A549 (cell line): ENCODE results near the gene GTF3C1. TPM values are rescaled to one million over a fixed set of nuclear protein-coding genes. Genes with fewer than 3 reads are reported as not detected.

ENCODE experiments used
- ATAC-seq, 2 experiments: fragments of 200-7000 bp in 1 of 2; fragments of >200 bp in 1 of 2; cut with Nextera tagmentation in 1 of 2; cut with Tn5 transposase in 1 of 2; 3 replicates each; pipeline versions ENCODE4 v1.8.0 to v1.9.1; 2018 to 2020; ENCODE audit warnings: mild to moderate bottlenecking in 1 of 2, moderate library complexity in 1 of 2
- CTCF ChIA-PET: fragments of 300-600 bp; sonication (Branson Sonifier 250); formaldehyde crosslinking; extraction: SDS; loops from one replicate; lab custom pipeline; 2021; ENCODE audit warnings: antibody characterized with exemption, inconsistent platforms; lab: Yijun Ruan, JAX
- POLR2A ChIA-PET: fragments of 350-600 bp; formaldehyde crosslinking; extraction: SDS; loops from one replicate; lab custom pipeline; 2021; ENCODE audit warnings: antibody characterized with exemption, inconsistent platforms; lab: Yijun Ruan, JAX
- DNase-seq, 2 experiments: peaks; one replicate each; pipeline versions ENCODE4 v3.0.0 to v3.0.0-alpha.2; 2011 to 2016; ENCODE audit warnings: low read depth in 1 of 2, low spot score in 1 of 2
- FAIRE-seq: peaks from 2 replicates; lab custom pipeline; 2011; peaks lifted over from hg19 to GRCh38; lab: Jason Lieb, UNC
- H3K27ac ChIP-seq, 2 experiments: fragments of >200 bp; sonication (Bioruptor Twin); formaldehyde crosslinking; 3 replicates each; pipeline ENCODE4 v1.5.1; 2016 to 2017
- H3K4me1 ChIP-seq: fragments of >200 bp; sonication (Bioruptor Twin); formaldehyde crosslinking; 3 replicates; pipeline ENCODE4 v1.6.1; 2016
- H3K4me2 ChIP-seq: fragments of >200 bp; sonication (Bioruptor Twin); formaldehyde crosslinking; 3 replicates; pipeline ENCODE4 v1.6.1; 2016
- H3K4me3 ChIP-seq: fragments of >200 bp; sonication (Bioruptor Twin); formaldehyde crosslinking; 3 replicates; pipeline ENCODE4 v1.5.1; 2016
- H3K9me3 ChIP-seq: fragments of >200 bp; sonication (Bioruptor Twin); formaldehyde crosslinking; 3 replicates; pipeline ENCODE4 v1.6.1; 2016
- BCL3 ChIP-seq: fragments of >200 bp; sonication (Bioruptor Twin); formaldehyde crosslinking; IDR thresholded peaks from 3 replicates; pipeline ENCODE4 v1.6.1; 2016
- CBX8 ChIP-seq: fragments of 200-600 bp; sonication (generic); IDR thresholded peaks from 2 replicates; pipeline ENCODE4 v1.6.1; 2016
- CHD2 ChIP-seq: fragments of 150-350 bp; IDR thresholded peaks from 2 replicates; pipeline ENCODE4 v1.6.1; 2014; ENCODE audit warnings: low read length; ENCODE audit not compliant: partially characterized antibody
- EHF ChIP-seq: fragments of 250-450 bp; sonication (Bioruptor Pico); IDR thresholded peaks from 2 replicates; pipeline ENCODE4 v1.5.0; 2020; ENCODE audit warnings: mild to moderate bottlenecking
- EHMT2 ChIP-seq: fragments of 200-600 bp; sonication (generic); IDR thresholded peaks from 2 replicates; pipeline ENCODE4 v1.6.1; 2016; ENCODE audit warnings: antibody characterized with exemption, low read depth, mild to moderate bottlenecking, moderate library complexity
- EP300 ChIP-seq, 2 experiments: fragments of >200 bp; sonication (Bioruptor Twin); formaldehyde crosslinking; IDR thresholded peaks; 2 replicates in 1 of 2; 3 replicates in 1 of 2; pipeline ENCODE4 v1.6.1; 2016 to 2017
- HDAC2 ChIP-seq: fragments of 200-600 bp; sonication (generic); IDR thresholded peaks from 2 replicates; pipeline ENCODE4 v1.6.1; 2016
- HES2 ChIP-seq: fragments of >200 bp; sonication (Bioruptor Twin); formaldehyde crosslinking; IDR thresholded peaks from 2 replicates; pipeline ENCODE4 v1.6.1; 2016
- HMGXB4 ChIP-seq: fragments of 250-450 bp; sonication (Bioruptor Pico); IDR thresholded peaks from 2 replicates; pipeline ENCODE4 v1.5.0; 2021; ENCODE audit warnings: mild to moderate bottlenecking, moderate library complexity, borderline replicate concordance
- HOXA7 ChIP-seq: fragments of 250-450 bp; sonication (Bioruptor Pico); IDR thresholded peaks from 2 replicates; pipeline ENCODE4 v1.5.0; 2020; ENCODE audit warnings: mild to moderate bottlenecking, moderate library complexity
- HOXB13 ChIP-seq: fragments of 250-450 bp; sonication (Bioruptor Pico); IDR thresholded peaks from 2 replicates; pipeline ENCODE4 v1.5.0; 2020; ENCODE audit warnings: low read depth, mild to moderate bottlenecking, moderate library complexity
- KDM1A ChIP-seq: fragments of 200-600 bp; sonication (generic); IDR thresholded peaks from 2 replicates; pipeline ENCODE4 v1.6.1; 2016; ENCODE audit warnings: low read depth, mild to moderate bottlenecking
- NFE2L2 ChIP-seq: fragments of 150-350 bp; conservative IDR thresholded peaks from 2 replicates; pipeline ENCODE4 v1.6.1; 2014; ENCODE audit warnings: low read length
- PBX3 ChIP-seq: IDR thresholded peaks from 2 replicates; pipeline ENCODE4 v1.6.1; 2012
- POLR2A ChIP-seq: IDR thresholded peaks from 2 replicates; pipeline ENCODE4 v1.6.1; 2012; ENCODE audit warnings: mild to moderate bottlenecking, low read length
- RAD21 ChIP-seq, 2 experiments: fragments of >200 bp in 1 of 2; sonication (Bioruptor Twin) in 1 of 2; formaldehyde crosslinking in 1 of 2; IDR thresholded peaks in 1 of 2; conservative IDR thresholded peaks in 1 of 2; 2 replicates in 1 of 2; 3 replicates in 1 of 2; pipeline ENCODE4 v1.6.1; 2012 to 2018; ENCODE audit warnings: inconsistent platforms in 1 of 2
- RARB ChIP-seq: fragments of 250-450 bp; sonication (Bioruptor Pico); IDR thresholded peaks from 2 replicates; pipeline ENCODE4 v1.8.0; 2021; ENCODE audit warnings: mild to moderate bottlenecking, moderate library complexity
- RCOR1 ChIP-seq: fragments of 150-350 bp; IDR thresholded peaks from 2 replicates; pipeline ENCODE4 v1.6.1; 2014; ENCODE audit warnings: antibody characterized with exemption, low read length, low read depth
- REST ChIP-seq: fragments of 200-600 bp; sonication (generic); IDR thresholded peaks from 2 replicates; pipeline ENCODE4 v1.6.1; 2016; ENCODE audit warnings: antibody characterized with exemption, mild to moderate bottlenecking, moderate library complexity
- SREBF2 ChIP-seq: fragments of 450-650 bp; IDR thresholded peaks from 2 replicates; pipeline ENCODE4 v1.6.1; 2014; ENCODE audit warnings: mild to moderate bottlenecking, moderate library complexity
- TFCP2L1 ChIP-seq: fragments of 250-450 bp; sonication (Bioruptor Pico); IDR thresholded peaks from 2 replicates; pipeline ENCODE4 v1.5.0; 2021; ENCODE audit warnings: mild to moderate bottlenecking
- USF2 ChIP-seq: fragments of 450-650 bp; IDR thresholded peaks from 2 replicates; pipeline ENCODE4 v1.6.1; 2014; ENCODE audit warnings: antibody characterized with exemption
- ZNF302 ChIP-seq: fragments of 250-450 bp; sonication (Bioruptor Pico); IDR thresholded peaks from 2 replicates; pipeline ENCODE4 v1.9.0; 2021; ENCODE audit warnings: inconsistent platforms, mild to moderate bottlenecking, moderate library complexity
- WGBS: methylation state at CpG from one replicate; pipeline ENCODE4 v1.1.6; 2017; ENCODE audit errors: missing lambda C conversion rate; 5-methylcytosine and 5-hydroxymethylcytosine counted together
- polyA plus RNA-seq, 4 experiments: library from polyadenylated mRNA; depleted of rRNA in 3 of 4; stranded (reverse); fragments of >200 nt; fragmentation: RNase III in 1 of 4; extraction: RNeasy Plus Mini Kit Qiagen cat#74134 plus additional on column Dnase treatment in 1 of 4; gene quantifications; 2 replicates in 3 of 4; 3 replicates in 1 of 4; pipeline ENCODE4 v1.2.3, GENCODE V29; 2011 to 2017

The GTF3C1 gene
- polyA plus RNA-seq, 2 of the 4 experiments (the other 2 are of a cell fraction): 41.6 to 54.2 TPM

GRCh38 chr16:27462846-27463682, 86.6 kb downstream of the GTF3C1 start:
- ATAC-seq: no peak
- no peak for FAIRE-seq
- 91% methylated on average over 21 of the region's 24 CpGs for WGBS
- no peak for TF ChIP-seq EHMT2
- TF ChIP-seq HES2: no peak
- no peak for TF ChIP-seq CBX8
- TF ChIP-seq NFE2L2: no peak
- no peak for TF ChIP-seq REST
- no peak for TF ChIP-seq ZNF302 (CRISPR knock-in tag)
- TF ChIP-seq SREBF2: no peak
- TF ChIP-seq HMGXB4 (CRISPR knock-in tag): no peak
- TF ChIP-seq, all 56 proteins: peak for 0
- ChIA-PET POLR2A (no interaction called here), CTCF (interaction anchor here (0.8 to 2.0 kb wide), 6 partner anchors 9 to 228 kb away, joined by 3 to 8 read pairs (median 4); no protein-coding TSS in a partner anchor)
- Histone ChIP-seq H3K4me2 (no peak overlapping the region), H3K4me3 (no peak overlapping the region), H3K9me3 (no peaks in the 10 kb centered on the region), H3K27ac (no peak overlapping the region), H3K4me1 (no peaks in the 10 kb centered on the region)
- DNase-seq: no peak

GRCh38 chr16:27462200-27462845, 87.4 kb downstream of the GTF3C1 start:
- Histone ChIP-seq H3K4me1 (no peaks in the 10 kb centered on the region), H3K4me2 (no peak overlapping the region), H3K9me3 (no peaks in the 10 kb centered on the region), H3K4me3 (no peak overlapping the region), H3K27ac (no peak overlapping the region)
- no peak for FAIRE-seq
- ChIA-PET CTCF (interaction anchor here (0.5 to 2.0 kb wide), 6 partner anchors 8 to 1895 kb away, joined by 3 to 8 read pairs (median 4); no protein-coding TSS in a partner anchor), POLR2A (interaction anchor here (0.5 kb wide), 1 partner anchor 226 kb away, joined by 3 read pairs; no protein-coding TSS in a partner anchor)
- no peak for DNase-seq
- ATAC-seq: no peak
- 95% methylated on average over 18 of the region's 18 CpGs for WGBS
- TF ChIP-seq USF2 (no peak), EHF (CRISPR knock-in tag) (no peak), HOXA7 (no peak), HOXB13 (no peak), HES2 (no peak), HMGXB4 (CRISPR knock-in tag) (no peak), HDAC2 (no peak), POLR2A (no peak), RAD21 (conservative IDR thresholded peaks at IDR 0.05 in 1 of 2, IDR thresholded peaks at IDR 0.05 in 1 of 2) (no peak), BCL3 (no peak), KDM1A (no peak), CHD2 (no peak), RCOR1 (no peak), TFCP2L1 (CRISPR knock-in tag) (no peak), PBX3 (no peak), RARB (no peak), EP300 (IDR thresholded peaks at IDR 0.05) (no peak)
